Right forelimb (tissue), 1 donor: ENCODE data around the gene CABYR.
"Not testable (repeated sequence)": the region's sequence is repeated elsewhere in the genome, so short reads cannot be mapped to it uniquely, and the experiment has no call there.

ENCODE experiments used
- DNase-seq: peaks from one replicate; pipeline ENCODE4 v3.0.0-alpha.2; 2018

Gene CABYR

GRCh38 chr18:24130494-24130893 lies 8.4 kb upstream of the CABYR start:
- no peak for DNase-seq

DNA sequence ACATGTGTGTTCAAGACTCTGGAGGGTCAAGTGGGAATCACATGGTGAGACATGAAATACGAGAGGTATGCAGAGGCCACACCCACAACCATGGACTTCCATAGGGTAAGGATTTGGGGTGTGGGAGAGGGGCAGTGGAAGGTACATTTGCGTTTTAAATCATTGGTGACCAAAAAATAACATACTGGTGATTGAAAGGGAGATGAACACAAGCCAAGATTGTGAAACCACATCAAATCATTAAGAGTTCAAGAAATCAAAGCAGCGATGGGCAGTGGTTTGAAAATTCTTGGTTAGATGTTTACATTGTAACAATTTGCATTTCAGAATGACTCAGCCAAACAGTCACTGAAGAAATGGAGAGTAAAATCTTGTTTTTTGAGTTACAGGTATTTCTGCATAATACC lies 1.9 kb upstream of the CABYR start:
- DNase-seq: no peak

DNA sequence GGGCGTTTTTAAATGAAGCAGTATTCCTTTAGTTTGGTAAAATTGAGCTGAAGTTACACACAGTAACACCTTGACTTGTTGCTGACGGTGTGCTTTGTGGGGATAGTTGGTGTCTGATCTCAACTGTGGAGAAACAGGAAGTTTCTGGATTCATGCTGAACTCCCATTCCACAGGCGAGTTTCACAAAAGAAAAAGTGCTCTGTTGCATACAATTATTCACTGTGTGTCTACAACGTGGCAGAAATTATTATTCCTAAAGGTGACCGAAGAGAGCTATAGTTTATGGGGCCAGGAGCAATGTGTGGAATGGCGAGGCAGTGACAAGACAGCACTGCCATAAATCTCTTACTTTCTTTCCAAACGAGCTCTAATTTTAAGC lies 463 bp upstream of the CABYR start:
- DNase-seq: peak; percentile 49

GRCh38 chr18:24140697-24141096 lies 1.8 kb downstream of the CABYR start:
- DNase-seq: no peak

DNA sequence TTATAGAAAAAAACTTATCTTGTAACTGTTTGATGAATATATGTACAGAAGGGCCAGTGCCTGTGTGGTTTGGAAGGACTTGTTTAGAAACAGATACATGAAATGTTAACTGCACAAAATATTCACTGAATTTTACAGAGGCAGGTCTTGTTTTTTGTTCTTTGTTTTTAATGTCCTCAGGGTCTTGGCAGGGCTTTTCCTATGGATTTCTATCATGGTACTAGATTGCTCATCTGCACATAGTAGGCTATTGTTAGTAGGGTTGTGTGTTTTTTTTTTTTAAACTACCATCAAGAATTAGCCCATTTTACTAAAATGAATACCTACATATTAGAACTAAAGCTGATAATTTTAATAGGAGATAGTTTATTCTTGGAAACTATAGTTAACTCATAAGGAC lies 3.5 kb downstream of the CABYR start:
- no peak for DNase-seq

DNA sequence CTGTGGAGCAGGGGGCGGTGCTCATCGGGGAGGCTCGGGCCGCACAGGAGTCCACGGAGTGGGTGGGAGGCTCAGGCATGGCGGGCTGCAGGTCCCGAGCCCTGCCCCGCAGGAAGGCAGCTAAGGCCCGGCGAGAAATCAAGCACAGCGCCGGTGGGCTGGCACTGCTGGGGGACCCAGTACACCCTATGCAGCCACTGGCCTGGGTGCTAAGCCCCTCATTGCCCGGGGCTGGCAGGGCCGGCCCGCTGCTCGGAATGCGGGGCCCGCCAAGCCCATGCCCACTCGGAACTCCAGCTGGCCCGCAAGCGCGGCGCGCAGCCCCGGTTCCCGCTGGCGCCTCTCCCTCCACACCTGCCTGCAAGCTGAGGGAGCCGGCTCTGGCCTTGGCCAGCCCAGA lies 10.7 kb downstream of the CABYR start:
- DNase-seq: not testable (repeated sequence)

DNA sequence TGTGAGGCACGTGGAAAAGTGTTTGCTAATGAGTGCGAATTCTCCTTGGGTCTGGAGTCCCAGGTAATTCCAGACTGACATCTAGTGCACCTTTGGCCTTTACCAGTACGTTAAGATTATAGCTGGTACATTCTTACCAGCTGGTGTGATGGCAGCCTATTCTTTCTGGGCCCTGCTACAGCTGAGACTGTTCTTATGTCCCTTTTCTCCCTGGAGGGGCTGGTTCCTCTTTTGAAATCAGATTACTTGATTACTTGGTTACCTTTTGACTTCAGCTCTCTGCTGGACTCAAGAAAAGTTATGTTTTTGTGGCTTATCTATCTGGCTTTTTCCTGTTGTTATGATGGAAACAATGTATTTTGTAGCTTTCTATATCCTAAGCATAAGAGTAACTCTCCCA lies 14.5 kb downstream of the CABYR start:
- DNase-seq: no peak

GRCh38 chr18:24157855-24158254 lies 19.0 kb downstream of the CABYR start:
- DNase-seq: no peak

GRCh38 chr18:24160086-24160485 lies 21.2 kb downstream of the CABYR start:
- no peak for DNase-seq

DNA sequence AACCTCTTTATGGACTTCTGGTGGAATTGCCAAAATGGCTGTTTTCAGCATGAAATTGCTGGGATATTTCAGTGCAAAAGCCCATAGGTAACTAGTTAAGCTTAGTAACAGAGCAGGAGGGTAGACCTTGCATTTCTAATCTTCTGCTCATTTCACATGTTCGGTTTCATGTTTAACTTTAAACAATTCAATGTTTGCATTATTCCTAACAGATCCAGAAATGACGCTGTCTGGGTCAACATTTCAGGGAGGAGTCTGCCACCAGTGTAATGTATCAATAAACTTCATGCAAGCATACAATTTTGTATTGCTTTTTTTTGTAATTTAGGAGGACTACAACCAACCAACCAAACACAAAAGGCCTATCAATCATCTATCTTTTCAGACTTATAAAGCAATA lies 22.4 kb downstream of the CABYR start:
- no peak for DNase-seq

DNA sequence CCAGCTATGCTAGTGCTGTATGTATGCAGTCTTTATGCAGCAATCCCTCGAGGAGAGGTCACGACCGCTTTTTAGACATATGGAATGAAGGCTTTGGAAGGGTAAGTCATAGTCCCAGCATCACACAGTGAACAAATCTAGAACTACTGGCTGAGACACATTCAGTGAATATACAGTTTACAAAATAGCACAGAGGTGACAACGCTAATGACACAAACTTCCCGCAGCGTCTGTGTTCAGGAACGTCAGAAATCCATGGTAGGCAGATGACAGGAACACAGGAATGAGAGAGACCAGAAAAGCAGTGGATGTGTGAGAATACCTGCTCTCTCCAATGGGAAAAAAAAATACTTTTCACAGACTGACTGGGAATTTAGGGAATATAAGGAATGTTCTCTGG lies 29.6 kb downstream of the CABYR start:
- no peak for DNase-seq

- DNase-seq: no peak
Measured at GRCh38 chr18:24170360-24170759, 31.5 kb downstream of the CABYR start.

GRCh38 chr18:24173997-24174396 lies 35.1 kb downstream of the CABYR start:
- DNase-seq: no peak

GRCh38 chr18:24176727-24177416 lies 38.0 kb downstream of the CABYR start:
- peak; percentile 68 for DNase-seq

- DNase-seq: no peak
Measured at GRCh38 chr18:24177499-24178133, 38.8 kb downstream of the CABYR start.

GRCh38 chr18:24180048-24180447 lies 41.2 kb downstream of the CABYR start:
- no peak for DNase-seq

DNA sequence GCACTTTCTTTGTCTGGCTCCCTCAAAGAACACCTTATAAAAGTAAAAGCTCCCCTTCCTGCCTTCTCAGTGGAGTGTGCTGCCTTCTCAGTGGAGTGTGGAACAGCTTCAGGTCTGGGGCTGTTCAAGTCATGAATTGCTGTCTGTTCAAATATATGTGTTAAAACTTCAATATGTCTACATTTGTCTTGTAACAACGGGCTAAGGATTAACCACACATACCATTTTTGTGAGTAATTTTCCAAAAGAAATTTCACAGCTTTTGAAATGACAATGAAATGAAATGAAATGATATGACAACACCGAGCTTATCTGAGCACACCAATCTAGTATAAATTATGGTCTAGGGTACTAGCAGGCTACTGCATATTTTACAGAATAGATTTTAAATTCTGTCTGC lies 42.9 kb downstream of the CABYR start:
- DNase-seq: no peak

DNA sequence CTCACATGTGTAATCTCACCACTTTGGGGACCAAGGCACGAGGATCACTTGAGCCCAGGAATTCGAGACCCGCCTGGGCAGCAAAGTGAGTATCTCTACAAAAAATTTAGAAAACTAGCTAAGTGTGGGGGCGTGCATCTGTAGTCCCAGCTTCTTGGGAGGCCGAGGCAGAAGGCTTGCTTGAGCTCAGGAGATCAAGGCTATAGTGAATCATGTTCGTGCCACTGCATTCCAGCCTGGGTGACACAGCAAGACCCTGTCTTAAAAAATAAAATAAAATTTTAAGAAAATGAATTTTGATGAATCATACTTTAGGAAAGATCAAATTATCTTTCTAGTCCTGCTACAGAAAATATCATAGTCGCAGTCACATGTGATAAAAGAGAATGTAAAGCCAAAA lies 46.9 kb downstream of the CABYR start:
- no peak for DNase-seq

DNA sequence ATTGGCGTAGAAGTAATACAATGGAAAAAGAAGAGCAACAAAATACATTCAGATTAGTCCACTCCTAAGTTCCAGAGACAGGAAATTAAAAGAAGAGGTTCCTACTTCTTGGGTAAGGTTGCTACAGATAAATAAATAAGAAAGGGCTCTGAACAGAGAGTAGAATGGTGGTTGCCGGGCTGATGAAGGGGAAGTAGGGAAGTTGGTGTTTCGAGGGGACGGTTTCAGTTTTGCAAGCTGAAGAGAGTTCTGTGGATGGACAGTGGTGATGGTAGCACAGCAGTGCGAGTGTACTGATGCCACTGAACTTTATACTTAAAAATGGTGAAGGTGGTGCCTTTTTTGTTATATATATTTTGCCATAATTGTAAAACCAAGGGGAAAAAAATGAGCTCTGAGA lies 48.2 kb downstream of the CABYR start:
- no peak for DNase-seq

DNA sequence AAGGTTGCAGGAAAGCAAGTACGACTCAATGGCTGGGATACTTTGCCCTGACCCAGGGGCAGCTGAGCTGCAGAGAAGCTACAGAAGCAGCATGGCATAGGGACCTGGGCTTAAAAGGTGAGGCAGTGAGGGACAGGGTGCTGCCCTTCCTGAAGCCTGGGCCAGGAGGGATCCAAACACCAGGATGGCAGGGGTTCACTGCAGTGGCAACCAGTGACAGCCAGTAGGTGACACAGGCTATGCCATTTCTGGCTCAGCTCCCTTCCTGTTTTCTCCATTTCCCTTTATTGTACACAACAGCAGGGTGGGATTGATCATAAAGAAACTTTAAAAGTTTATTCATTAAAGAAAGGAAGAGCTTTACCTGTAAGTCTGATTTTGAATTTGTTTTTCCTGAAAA lies 48.8 kb downstream of the CABYR start:
- no peak for DNase-seq

- no peak for DNase-seq
Measured at GRCh38 chr18:24188120-24188519, 49.3 kb downstream of the CABYR start.

DNA sequence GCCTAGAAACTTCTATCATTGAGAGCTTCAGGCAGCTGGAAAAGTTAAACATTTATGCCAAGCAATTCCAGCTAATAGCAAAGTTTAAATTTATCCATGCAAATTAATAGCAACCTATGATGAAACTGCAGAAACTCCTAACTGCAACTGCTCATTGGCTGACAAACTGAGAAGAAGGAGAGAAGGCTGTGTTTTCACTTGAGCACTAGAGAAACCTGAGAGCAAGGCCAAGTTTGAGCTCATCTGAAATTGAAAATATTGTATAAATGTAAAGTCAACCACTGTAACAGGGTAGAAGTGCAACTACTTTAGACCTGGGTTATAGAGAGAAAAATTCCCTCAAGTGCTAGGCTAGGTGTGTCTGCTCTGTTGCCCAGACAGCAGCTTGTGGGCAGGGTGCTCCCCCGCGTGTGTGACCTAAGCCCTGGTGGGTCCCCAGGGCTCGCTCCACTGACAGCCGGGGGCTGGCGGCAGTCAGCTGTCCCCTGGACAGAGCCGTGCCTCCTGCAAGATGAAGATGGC lies 50.2 kb downstream of the CABYR start:
- DNase-seq: no peak

DNA sequence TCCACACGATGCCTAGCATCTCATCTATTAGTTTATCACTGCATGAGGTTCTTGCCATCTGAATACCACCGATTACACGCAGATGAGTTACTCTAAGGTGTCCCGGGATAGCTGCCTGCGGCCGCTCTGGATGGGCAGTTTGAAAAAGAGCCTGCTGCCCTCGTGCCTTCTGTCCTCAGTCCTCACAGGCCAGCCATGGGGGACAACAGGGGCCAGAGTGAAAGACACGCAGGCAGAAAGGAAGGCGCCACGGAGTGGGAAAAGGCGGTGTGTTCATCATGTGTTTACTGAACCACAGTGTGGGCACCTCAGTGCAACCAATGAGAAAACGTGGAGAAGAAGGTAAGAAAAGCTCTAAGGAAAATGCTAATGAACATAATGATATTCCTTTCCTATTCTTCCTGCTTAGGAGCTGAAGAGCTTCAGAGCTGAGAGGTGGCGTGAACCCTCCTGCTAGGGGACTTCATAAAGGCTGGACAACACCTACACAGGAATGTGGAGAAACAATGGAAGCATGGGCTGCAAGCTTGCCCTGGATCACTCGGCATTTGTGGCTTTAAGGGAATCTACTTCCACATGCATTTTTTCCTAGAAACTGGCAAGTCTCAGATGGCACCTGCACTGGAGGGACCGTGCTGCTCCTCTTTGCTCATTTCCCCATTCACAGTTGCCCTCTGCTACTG lies 50.9 kb downstream of the CABYR start:
- DNase-seq: no peak

DNA sequence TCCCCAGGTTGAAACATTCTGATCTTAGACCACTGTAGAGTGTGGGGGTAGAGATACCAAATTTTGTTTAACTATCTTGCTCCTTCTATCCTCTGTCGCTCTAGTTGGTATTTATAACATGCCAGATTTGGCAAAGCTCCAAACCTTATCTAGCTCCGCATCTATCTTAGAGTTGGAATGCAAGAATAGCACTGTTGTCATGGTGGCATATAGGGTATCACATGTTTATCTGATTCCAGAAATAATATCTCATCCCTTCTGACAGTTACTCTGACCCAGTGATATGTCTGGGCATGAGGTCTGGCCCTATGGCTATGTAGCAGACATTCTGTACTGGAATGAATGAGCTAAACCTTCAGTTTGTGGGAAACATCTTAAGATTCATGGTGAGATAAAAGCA lies 51.7 kb downstream of the CABYR start:
- no peak for DNase-seq
